Lung microvascular endothelial cell (primary cell): ENCODE results near the gene MMP25. TPM values are rescaled to one million over a fixed set of nuclear protein-coding genes. Genes with fewer than 3 reads are reported as not detected.
A peak's percentile ranks its signal among the peaks of the same experiment; 100 is the strongest.
"Not testable (repeated sequence)": the region's sequence is repeated elsewhere in the genome, so short reads cannot be mapped to it uniquely, and the experiment has no call there.

Experiments used
- DNase-seq, 2 donors: peaks; one replicate each; pipeline versions ENCODE4 v3.0.0 to v3.0.0-alpha.2; 2010; ENCODE audit warnings: low read depth in 2 of 2
- total RNA-seq: library from RNA; depleted of rRNA; stranded (reverse); fragments of >200 nt; gene quantifications from 2 replicates; pipeline ENCODE4 v1.2.1, GENCODE V29; 2014

The MMP25 gene
- total RNA-seq, 1 donor from 2014 or later, result under 0.01 TPM

GRCh38 chr16:3029491-3030221 lies 16.7 kb upstream of the MMP25 start:
- DNase-seq, result peak in 1 of 2 donors; percentile 26

DNA sequence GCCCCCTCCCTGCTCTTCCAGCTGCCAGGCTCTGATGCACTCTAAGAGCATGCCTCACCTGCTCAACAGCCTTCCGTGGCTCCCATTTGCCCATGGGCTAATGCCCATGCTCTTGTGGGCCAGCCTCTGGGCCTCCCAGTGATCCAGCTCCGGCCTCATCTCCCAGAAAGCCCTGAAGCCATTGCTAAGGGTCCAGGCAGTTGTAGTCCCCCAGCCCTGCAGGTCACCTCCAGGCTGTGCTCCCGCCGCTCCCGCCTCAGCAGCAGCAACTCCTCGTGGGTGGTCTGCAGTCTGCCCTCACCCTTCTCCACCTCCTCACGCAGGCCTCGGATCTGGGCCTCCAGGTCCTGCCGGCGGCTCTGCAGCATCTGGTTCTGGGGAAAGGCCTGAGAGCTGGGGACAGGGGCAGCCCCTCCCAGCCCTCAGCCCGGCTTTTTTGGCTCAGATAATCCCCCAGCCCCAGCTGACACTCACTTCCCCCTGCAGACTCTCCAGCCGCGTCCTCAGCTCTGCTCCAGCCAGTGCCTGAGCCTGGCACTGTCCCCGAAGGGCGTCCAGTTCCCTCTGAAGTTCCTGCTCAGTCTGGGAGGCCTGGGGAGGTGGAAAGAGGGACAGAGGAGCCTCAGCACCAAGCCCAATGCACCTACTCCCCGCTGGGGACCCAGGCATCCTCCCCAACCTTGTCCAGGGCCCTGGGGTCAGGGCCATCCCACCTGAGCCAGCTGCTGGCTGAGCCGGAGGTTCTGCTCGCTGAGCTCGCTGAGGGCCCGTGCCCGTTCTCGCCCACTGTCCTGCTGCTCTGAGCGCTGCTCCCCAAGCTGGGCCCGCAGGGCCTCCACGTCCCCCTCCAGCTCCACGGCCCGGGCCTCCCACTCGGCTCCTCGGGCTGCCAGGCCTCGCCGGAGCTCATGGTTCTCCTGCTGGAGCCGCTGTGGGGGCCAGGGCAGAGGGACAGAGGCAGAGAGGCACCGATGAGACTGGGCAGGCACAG lies 15.8 kb upstream of the MMP25 start:
- DNase-seq, result no peak

GRCh38 chr16:3032624-3033023 lies 13.7 kb upstream of the MMP25 start:
- DNase-seq, result no peak

GRCh38 chr16:3035289-3035971 lies 10.9 kb upstream of the MMP25 start:
- DNase-seq, result no peak

- no peak for DNase-seq
Observed at GRCh38 chr16:3035972-3036725, 10.2 kb upstream of the MMP25 start.

DNA sequence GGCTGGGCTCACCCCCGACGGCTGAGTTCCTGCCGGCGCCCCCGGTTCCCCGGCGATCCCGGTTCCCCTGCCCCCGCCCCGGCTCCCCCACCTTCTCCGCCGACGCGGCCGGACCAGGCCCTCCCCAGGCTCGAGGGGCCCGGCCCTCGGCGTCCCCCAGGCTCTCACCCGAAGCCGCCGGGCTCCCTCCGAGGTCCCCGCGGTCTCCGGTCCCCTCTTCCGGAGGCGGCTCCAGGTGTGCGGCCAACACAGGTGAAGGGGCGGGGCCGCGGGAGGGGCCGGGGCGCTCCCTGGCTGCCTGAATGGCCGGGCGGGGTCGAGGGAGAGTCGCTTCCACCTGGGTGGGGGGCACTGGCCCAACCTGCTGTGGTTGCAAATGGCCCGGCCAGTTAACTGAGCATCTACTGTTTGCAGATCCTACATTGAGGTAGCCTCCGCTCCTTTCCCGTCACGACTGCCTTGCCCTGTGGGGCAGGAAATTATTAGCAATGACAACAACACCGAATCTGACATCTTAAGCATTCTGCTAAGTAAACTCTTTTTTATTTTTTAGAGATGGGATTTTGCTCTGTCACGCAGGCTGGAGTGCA lies 9.5 kb upstream of the MMP25 start, which contains the start of gene BICDL2:
TSS of gene BICDL2 (minus strand) at position 219 of the 590 bp plus-strand sequence. CDS start 1,448 bp downstream, outside the sequence.
- DNase-seq, result no peak

DNA sequence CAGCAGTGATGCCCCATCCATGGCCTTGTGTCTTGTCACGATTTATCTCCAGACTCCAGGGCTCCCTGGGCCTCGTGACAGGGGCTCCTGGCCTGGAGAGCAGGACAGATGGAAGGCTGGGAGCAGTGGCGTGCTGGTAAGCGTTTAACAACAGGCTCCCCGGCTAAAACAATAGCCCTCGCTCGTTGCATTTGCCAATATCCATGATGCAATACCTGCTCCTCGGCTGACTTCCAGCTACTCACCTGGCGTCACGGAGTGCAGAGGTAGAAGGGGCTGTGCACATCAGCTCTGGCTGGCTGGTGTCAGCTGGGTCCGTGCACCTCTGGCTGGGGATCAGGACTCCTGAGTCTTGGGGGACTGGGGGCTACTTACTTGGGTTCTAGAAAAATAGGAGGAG lies 8.1 kb upstream of the MMP25 start:
- no peak for DNase-seq

- no peak for DNase-seq
Observed at GRCh38 chr16:3038896-3039295, 7.5 kb upstream of the MMP25 start.

GRCh38 chr16:3042376-3042775 lies 4.0 kb upstream of the MMP25 start:
- no peak for DNase-seq

DNA sequence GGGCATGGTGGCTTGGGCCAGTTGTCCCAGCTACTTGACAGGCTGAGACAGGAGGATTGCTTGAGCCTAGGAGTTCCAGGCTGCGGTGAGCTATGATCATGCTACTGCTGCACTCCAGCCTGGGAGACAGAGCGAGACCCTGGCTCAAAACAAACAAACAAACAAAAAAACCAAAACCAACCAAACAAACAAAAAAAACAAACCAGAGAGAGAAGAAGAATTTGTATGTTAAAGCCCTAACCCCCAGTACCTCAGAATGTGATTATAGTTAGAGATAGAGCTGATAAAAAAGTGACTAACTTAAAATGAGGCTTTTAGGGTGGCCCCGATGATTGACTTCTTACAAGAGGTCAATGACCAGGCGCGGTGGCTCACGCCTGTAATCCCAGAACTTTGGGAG lies 1.7 kb upstream of the MMP25 start:
- no peak for DNase-seq

- DNase-seq, result no peak
Observed at GRCh38 chr16:3046641-3047386, 453 bp downstream of the MMP25 start.

DNA sequence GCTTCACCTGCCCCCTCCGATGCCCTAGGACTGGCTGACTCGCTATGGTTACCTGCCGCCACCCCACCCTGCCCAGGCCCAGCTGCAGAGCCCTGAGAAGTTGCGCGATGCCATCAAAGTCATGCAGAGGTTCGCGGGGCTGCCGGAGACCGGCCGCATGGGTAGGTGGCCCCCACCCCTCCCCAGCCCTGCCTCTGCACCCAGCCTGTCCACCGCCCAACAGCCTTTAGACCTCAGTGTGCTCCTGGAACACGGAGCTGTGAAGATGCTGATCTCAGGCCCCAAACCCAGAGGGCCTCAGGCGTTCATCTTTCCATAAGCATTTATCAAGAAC lies 993 bp downstream of the MMP25 start:
- no peak for DNase-seq

- DNase-seq, result no peak
Observed at GRCh38 chr16:3049921-3050481, 3.6 kb downstream of the MMP25 start.

GRCh38 chr16:3050487-3050886 lies 4.1 kb downstream of the MMP25 start:
- no peak for DNase-seq

DNA sequence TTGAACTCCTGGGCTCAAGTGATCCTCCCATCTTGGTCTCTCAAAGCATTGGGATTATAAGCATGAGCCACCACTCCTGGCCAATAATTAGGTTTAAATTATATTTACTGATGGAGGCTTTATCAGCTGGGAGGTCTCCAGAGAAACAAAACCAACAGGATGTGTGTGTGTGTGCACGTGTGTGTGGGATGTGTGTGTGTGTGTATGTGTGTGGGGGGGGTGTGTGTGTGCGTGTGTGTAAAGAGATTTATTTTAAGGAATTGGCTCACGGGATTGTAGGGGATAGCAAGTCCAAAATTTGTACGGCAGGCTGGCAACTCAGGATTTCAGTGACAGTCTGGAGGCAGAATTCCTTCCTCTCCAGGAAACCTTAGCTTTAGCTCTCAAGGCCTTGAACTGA lies 4.6 kb downstream of the MMP25 start:
- no peak for DNase-seq

DNA sequence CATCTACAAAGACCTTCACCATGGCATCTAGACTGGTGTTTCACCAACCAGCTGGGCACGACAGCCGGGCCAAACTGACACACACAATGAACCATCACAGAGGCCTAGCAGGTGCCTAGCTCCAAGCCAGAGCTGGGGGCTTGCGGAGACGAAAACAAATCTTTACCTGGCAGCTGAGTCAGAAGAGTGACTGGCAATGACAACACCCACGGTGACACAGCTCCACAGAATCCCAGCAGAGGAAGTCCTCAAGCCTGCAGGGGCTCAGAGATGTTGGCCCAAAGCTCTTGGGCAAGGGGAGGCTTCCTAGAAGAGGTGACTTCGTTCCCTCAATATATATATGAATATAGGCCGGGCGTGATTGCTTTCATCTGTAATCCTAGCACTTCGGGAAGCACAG lies 5.1 kb downstream of the MMP25 start:
- DNase-seq, result no peak

- DNase-seq, result not testable (repeated sequence)
Observed at GRCh38 chr16:3052571-3053329, 6.4 kb downstream of the MMP25 start.

GRCh38 chr16:3053330-3053710 lies 7.0 kb downstream of the MMP25 start:
- not testable (repeated sequence) for DNase-seq
